B cell (primary cell): ENCODE measurements around the gene OR7A17. TPM values are rescaled to one million over a fixed set of nuclear protein-coding genes. Genes with fewer than 3 reads are reported as not detected.

Experiments
- ATAC-seq: fragments of 200-7000 bp; cut with Tn5 transposase; one replicate; pipeline ENCODE4 v1.10.0; 2021; ENCODE audit warnings: low read depth, mild to moderate bottlenecking, moderate number of reproducible peaks, moderate library complexity
- CTCF ChIA-PET: fragments of 350-600 bp; sonication (Branson Sonifier 250); formaldehyde crosslinking; loops from one replicate; lab custom pipeline; 2021; ENCODE audit warnings: antibody characterized with exemption, inconsistent platforms; lab: Charles Lee
- POLR2A ChIA-PET: fragments of 350-600 bp; sonication (Branson Sonifier 250); formaldehyde crosslinking; loops from one replicate; lab custom pipeline; 2021; ENCODE audit warnings: antibody characterized with exemption; lab: Charles Lee
- DNase-seq: peaks from one replicate; pipeline ENCODE4 v3.0.0; 2013
- H2AFZ ChIP-seq: 2 replicates; pipeline ENCODE4 v1.6.1; 2012; ENCODE audit warnings: mild to moderate bottlenecking, low read depth, low read length; ENCODE audit not compliant: insufficient read depth, poor library complexity, severe bottlenecking
- H3K27ac ChIP-seq, 2 donors: 1 replicate in 1 of 2; 2 replicates in 1 of 2; pipeline ENCODE4 v1.5.1; 2012 to 2013; ENCODE audit warnings: low read length in 2 of 2, mild to moderate bottlenecking in 2 of 2, moderate library complexity in 1 of 2
- H3K27me3 ChIP-seq, 4 experiments: fragments of 200-600 bp in 1 of 4; sonication (generic) in 1 of 4; replicated peaks in 1 of 4; 1 replicate in 2 of 4; 2 replicates in 2 of 4; pipeline versions ENCODE4 v1.6.1 to v1.7.0; 2013 to 2016; ENCODE audit warnings: low read length in 3 of 4, mild to moderate bottlenecking in 2 of 4, mixed read lengths in 1 of 4, moderate library complexity in 1 of 4; ENCODE audit not compliant: insufficient read depth in 4 of 4, control insufficient read depth in 3 of 4; ENCODE audit errors: control extremely low read depth in 1 of 4
- H3K36me3 ChIP-seq, 2 experiments: replicated peaks in 1 of 2; 1 replicate in 1 of 2; 2 replicates in 1 of 2; pipeline versions ENCODE4 v1.6.1 to v1.7.1; 2013; ENCODE audit warnings: low read length in 1 of 2; ENCODE audit not compliant: insufficient read depth in 2 of 2, control insufficient read depth in 1 of 2; ENCODE audit errors: control extremely low read depth in 1 of 2, extremely low read depth in 1 of 2
- H3K4me1 ChIP-seq, 2 donors: fragments of 200-600 bp in 1 of 2; sonication (generic) in 1 of 2; 1 replicate in 1 of 2; 2 replicates in 1 of 2; pipeline versions ENCODE4 v1.5.1 to v1.6.1; 2013 to 2017; ENCODE audit warnings: low read length in 2 of 2; ENCODE audit not compliant: control insufficient read depth in 2 of 2, insufficient read depth in 2 of 2
- H3K4me2 ChIP-seq: replicated peaks from 2 replicates; pipeline ENCODE3; 2012; ENCODE audit warnings: mild to moderate bottlenecking, low read depth, low read length; ENCODE audit not compliant: poor library complexity, severe bottlenecking
- H3K4me3 ChIP-seq, 5 experiments: fragments of 200-600 bp in 1 of 5; sonication (generic) in 1 of 5; 1 replicate in 3 of 5; 2 replicates in 2 of 5; pipeline versions ENCODE4 v1.5.1 to v1.7.0; 2011 to 2016; ENCODE audit warnings: low read length in 4 of 5, mild to moderate bottlenecking in 4 of 5, low read depth in 2 of 5, control low read depth in 1 of 5, moderate library complexity in 1 of 5; ENCODE audit not compliant: insufficient read depth in 1 of 5; ENCODE audit errors: control extremely low read depth in 1 of 5, extremely low read depth in 1 of 5
- H3K79me2 ChIP-seq: fragments of 200-600 bp; sonication (generic); one replicate; pipeline ENCODE4 v1.6.0; 2016; ENCODE audit warnings: low read length; ENCODE audit not compliant: control insufficient read depth, insufficient read depth
- H3K9ac ChIP-seq: fragments of 200-600 bp; sonication (generic); 2 replicates; pipeline ENCODE4 v1.6.1; 2017; ENCODE audit warnings: mild to moderate bottlenecking, low read length, moderate library complexity
- H3K9me3 ChIP-seq, 3 donors: one replicate each; pipeline versions ENCODE4 v1.6.1 to v1.7.1; 2013; ENCODE audit warnings: low read length in 2 of 3; ENCODE audit not compliant: control insufficient read depth in 2 of 3, insufficient read depth in 1 of 3; ENCODE audit errors: control extremely low read depth in 1 of 3
- H4K20me1 ChIP-seq: 2 replicates; pipeline ENCODE4 v1.6.0; 2012; ENCODE audit warnings: mild to moderate bottlenecking, low read length; ENCODE audit not compliant: insufficient read depth, control insufficient read depth, poor library complexity, severe bottlenecking
- H3K27ac Mint-ChIP-seq: one replicate; pipeline ENCODE4 v1.8.0; 2021; ENCODE audit warnings: mixed read lengths
- H3K27me3 Mint-ChIP-seq: one replicate; pipeline ENCODE4 v1.8.0; 2021; ENCODE audit warnings: mixed read lengths
- H3K4me1 Mint-ChIP-seq: one replicate; pipeline ENCODE4 v1.8.0; 2021; ENCODE audit warnings: mixed read lengths
- H3K4me3 Mint-ChIP-seq: one replicate; pipeline ENCODE4 v1.8.0; 2021; ENCODE audit warnings: mixed read lengths
- H3K9me3 Mint-ChIP-seq: one replicate; pipeline ENCODE4 v1.8.0; 2022; ENCODE audit warnings: mixed read lengths; ENCODE audit not compliant: insufficient read depth
- EZH2 ChIP-seq: IDR thresholded peaks from 2 replicates; pipeline ENCODE4 v1.6.1; 2012; ENCODE audit warnings: borderline replicate concordance, low read depth, mild to moderate bottlenecking, moderate library complexity, low read length; ENCODE audit not compliant: insufficient read depth, poor library complexity, severe bottlenecking
- WGBS: methylation state at CpG from one replicate; pipeline ENCODE4 v1.1.5; 2013; ENCODE audit warnings: missing lambda C conversion rate; ENCODE audit not compliant: insufficient coverage; 5-methylcytosine and 5-hydroxymethylcytosine counted together
- intact Hi-C: fragments of 100-400 bp; cut with micrococcal nuclease; formaldehyde crosslinking; loops from one replicate; pipeline ENCODE4 v1.10.0; 2022
- polyA plus RNA-seq: library from polyadenylated mRNA; depleted of rRNA; stranded (reverse); fragments of >200 nt; gene quantifications from 2 replicates; pipeline ENCODE4 v1.2.3, GENCODE V29; 2012
- total RNA-seq, 2 donors: library from RNA; stranded (reverse); fragments of 120-200 nt in 1 of 2; gene quantifications; 1 replicate in 1 of 2; 2 replicates in 1 of 2; pipeline versions ENCODE4 v1.2.3 to v1.2.4, GENCODE V29; 2013 to 2022
- TF ChIP-seq, protein P1 (sequence below): fragments of 200-600 bp; IDR thresholded peaks from one replicate; pipeline ENCODE4 v1.8.0; 2022; ENCODE audit warnings: antibody characterized with exemption, mild to moderate bottlenecking

Gene OR7A17
- total and polyA plus RNA-seq, 2 donors (not counting 1 experiment from before 2014, with no cell fraction given), result not detected

DNA sequence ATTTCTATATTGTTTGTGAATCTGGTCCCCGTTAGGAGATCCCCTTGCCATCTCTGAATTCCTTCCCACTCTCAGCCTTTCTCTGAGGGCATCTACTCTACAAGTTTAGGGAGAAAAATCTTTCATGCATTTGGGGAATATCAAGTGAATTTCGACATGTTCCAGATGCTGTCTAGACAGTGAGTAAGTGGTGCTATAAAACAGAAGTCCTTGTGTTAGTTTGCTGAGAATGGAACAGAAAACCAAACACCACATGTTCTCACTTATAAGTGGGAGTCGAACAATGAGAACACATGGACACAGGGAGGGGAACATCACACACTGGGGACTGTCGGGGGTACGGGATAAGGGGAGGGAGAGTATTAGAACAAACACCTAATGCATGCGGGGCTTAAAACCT, 42.4 kb downstream of the OR7A17 start:
- H4K20me1 ChIP-seq, result no peaks in the 10 kb centered on the region
- no peaks in the 10 kb centered on the region for H3K4me1 ChIP-seq
- POLR2A ChIA-PET, result no interaction called here
- intact Hi-C loops, result no loop called here
- H3K9me3 ChIP-seq, result no peaks in the 10 kb centered on the region
- H3K27ac ChIP-seq, result no peak overlapping the region
- no peak overlapping the region for H3K4me2 ChIP-seq
- TF ChIP-seq, protein P1, sequence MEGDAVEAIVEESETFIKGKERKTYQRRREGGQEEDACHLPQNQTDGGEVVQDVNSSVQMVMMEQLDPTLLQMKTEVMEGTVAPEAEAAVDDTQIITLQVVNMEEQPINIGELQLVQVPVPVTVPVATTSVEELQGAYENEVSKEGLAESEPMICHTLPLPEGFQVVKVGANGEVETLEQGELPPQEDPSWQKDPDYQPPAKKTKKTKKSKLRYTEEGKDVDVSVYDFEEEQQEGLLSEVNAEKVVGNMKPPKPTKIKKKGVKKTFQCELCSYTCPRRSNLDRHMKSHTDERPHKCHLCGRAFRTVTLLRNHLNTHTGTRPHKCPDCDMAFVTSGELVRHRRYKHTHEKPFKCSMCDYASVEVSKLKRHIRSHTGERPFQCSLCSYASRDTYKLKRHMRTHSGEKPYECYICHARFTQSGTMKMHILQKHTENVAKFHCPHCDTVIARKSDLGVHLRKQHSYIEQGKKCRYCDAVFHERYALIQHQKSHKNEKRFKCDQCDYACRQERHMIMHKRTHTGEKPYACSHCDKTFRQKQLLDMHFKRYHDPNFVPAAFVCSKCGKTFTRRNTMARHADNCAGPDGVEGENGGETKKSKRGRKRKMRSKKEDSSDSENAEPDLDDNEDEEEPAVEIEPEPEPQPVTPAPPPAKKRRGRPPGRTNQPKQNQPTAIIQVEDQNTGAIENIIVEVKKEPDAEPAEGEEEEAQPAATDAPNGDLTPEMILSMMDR, result no peak
- TF ChIP-seq EZH2, result no peak
- no peaks in the 10 kb centered on the region for H3K79me2 ChIP-seq
- no peaks in the 10 kb centered on the region for H3K4me1 Mint-ChIP-seq
- H3K4me3 Mint-ChIP-seq, result no peak overlapping the region
- H3K4me3 ChIP-seq, result no peak overlapping the region
- no peak for ATAC-seq
- no peak overlapping the region for H3K27ac Mint-ChIP-seq
- no peak for DNase-seq
- 83% methylated on average over 1 of the region's 6 CpGs for WGBS
- H3K27me3 Mint-ChIP-seq, result peaks cover 32% of the 10 kb centered on the region
- H3K9ac ChIP-seq, result no peak overlapping the region
- CTCF ChIA-PET, result no interaction called here
- no peaks in the 10 kb centered on the region for H3K27me3 ChIP-seq
- no peaks in the 10 kb centered on the region for H3K9me3 Mint-ChIP-seq
- no peak overlapping the region for H2AFZ ChIP-seq
- no peaks in the 10 kb centered on the region for H3K36me3 ChIP-seq

DNA sequence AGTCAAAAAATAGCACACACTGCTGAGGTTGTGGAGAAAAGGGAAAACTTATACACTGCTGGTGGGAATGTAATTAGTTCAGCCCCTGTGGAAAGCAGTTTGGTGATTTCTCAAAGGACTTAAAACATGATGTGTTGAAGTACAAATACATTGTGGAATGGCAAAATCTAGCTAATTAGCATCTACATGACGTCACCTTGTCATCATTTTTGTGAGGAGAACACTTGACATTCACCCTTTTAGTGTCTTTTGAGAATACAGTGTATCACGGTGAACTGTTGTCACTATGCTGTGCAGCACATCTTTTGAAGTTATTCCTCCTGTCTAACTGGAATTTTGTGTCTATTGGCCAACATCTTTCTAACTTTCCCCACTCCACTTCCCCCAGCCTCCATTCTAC, 42.8 kb downstream of the OR7A17 start:
- no peaks in the 10 kb centered on the region for H3K79me2 ChIP-seq
- no peaks in the 10 kb centered on the region for H4K20me1 ChIP-seq
- H3K9me3 ChIP-seq, result no peaks in the 10 kb centered on the region
- TF ChIP-seq, protein P1, result no peak
- TF ChIP-seq EZH2, result no peak
- Mint-ChIP-seq H3K27ac (no peak overlapping the region), H3K4me3 (no peak overlapping the region), H3K9me3 (no peaks in the 10 kb centered on the region), H3K27me3 (peaks cover 28% of the 10 kb centered on the region), H3K4me1 (no peaks in the 10 kb centered on the region)
- ChIA-PET POLR2A (no interaction called here), CTCF (no interaction called here)
- intact Hi-C loops, result no loop called here
- no peaks in the 10 kb centered on the region for H3K27me3 ChIP-seq
- no peak overlapping the region for H3K4me3 ChIP-seq
- no CpG with 5 or more reads among the region's 2 CpGs for WGBS
- DNase-seq (no peak), ATAC-seq (no peak)
- H2AFZ ChIP-seq, result no peak overlapping the region
- H3K4me1 ChIP-seq, result no peaks in the 10 kb centered on the region
- H3K36me3 ChIP-seq, result no peaks in the 10 kb centered on the region
- H3K9ac ChIP-seq, result no peak overlapping the region
- H3K27ac ChIP-seq, result no peak overlapping the region
- no peak overlapping the region for H3K4me2 ChIP-seq
